GM12891 (cell line): Measurements from ENCODE around the gene SRL.

Experiments
- POLR2A ChIP-seq: IDR thresholded peaks from 2 replicates; pipeline ENCODE4 v1.6.1; 2011; ENCODE audit warnings: low read depth, low read length, control low read depth
- POLR2AphosphoS5 ChIP-seq: IDR thresholded peaks from 2 replicates; pipeline ENCODE4 v1.6.1; 2011; ENCODE audit warnings: low read depth, low read length, control low read depth
- TAF1 ChIP-seq: IDR thresholded peaks from 2 replicates; pipeline ENCODE4 v1.6.1; 2011; ENCODE audit warnings: low read depth, low read length, control low read depth

- TF ChIP-seq POLR2A (no peak), POLR2AphosphoS5 (no peak), TAF1 (no peak)
These were observed 51.1 kb downstream of the SRL start for GRCh38 chr16:4190712-4191333.
